ENCODE data around the gene KREMEN1. TPM values are rescaled to one million over a fixed set of nuclear protein-coding genes. Genes with fewer than 3 reads are reported as not detected.

Gene KREMEN1
- total RNA-seq, 1 experiment from 2014 or later, result 2.2 TPM

GRCh38 chr22:29195964-29196666 is 123.3 kb downstream of the KREMEN1 start:
- intact Hi-C loops (cut with micrococcal nuclease; ENCODE audit: unreplicated experiment), result no loop called here
- POLR2A ChIA-PET, result interaction anchor here (0.7 kb wide), 1 partner anchor 77 kb away, joined by 6 read pairs; no protein-coding TSS in a partner anchor

DNA sequence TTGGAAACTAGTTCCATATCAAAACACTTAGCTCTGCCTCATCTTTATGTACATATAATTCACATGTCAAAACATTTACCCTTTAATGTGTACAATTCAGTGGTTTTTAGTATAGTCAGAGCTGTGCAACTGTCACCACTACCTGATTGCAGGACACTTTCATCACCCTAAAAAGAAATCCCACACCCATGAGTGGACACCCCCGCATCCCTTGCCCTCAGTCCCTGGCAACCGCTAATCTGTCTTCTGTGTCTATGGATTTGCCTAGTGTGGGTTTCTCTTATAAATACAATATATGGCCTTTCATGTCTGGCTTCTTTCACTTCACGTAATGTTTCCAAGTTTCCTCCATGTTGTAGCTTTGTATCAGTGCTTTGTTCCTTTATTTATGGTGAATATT is 124.3 kb downstream of the KREMEN1 start:
- intact Hi-C loops (cut with micrococcal nuclease; ENCODE audit: unreplicated experiment) (no loop called here), in situ Hi-C loops (cut with HindIII; ENCODE audit: low pct_unique_long_range_greater_than_20kb, low sequenced_read_pairs) (no loop called here)
- TF ChIP-seq SIN3A (IDR thresholded peaks at IDR 0.05; ENCODE audit: borderline replicate concordance, insufficient read depth, low read depth, low read length) (no peak), TCF7L2 (IDR thresholded peaks at IDR 0.05; ENCODE audit: low read depth, low read length) (no peak)
- BruUV-seq (replicated peaks), result no TSS peak
- POLR2A ChIA-PET, result interaction anchor here (0.7 kb wide), 1 partner anchor 525 kb away, joined by 3 read pairs; no protein-coding TSS in a partner anchor
- H3K27me3 ChIP-seq (ENCODE audit: control insufficient read depth, insufficient read depth, low read length), result no peaks in the 10 kb centered on the region
- no peaks in the 10 kb centered on the region for H3K4me1 ChIP-seq (ENCODE audit: control insufficient read depth, insufficient read depth, low read length)
- ATAC-seq (no peak), DNase-seq (ENCODE audit: low read depth, low spot score) (no peak)
- CTCF ChIA-PET, result no interaction called here
- no peak overlapping the region for H3K4me3 ChIP-seq (ENCODE audit: low read depth in 2 of 2, low read length in 2 of 2)
- no peaks in the 10 kb centered on the region for H3K36me3 ChIP-seq (ENCODE audit: control insufficient read depth, insufficient read depth, low read length)
- H3K27ac ChIP-seq (ENCODE audit: low read length), result no peak overlapping the region
- H3K9me3 ChIP-seq (ENCODE audit: control insufficient read depth, insufficient read depth, low read depth, low read length), result no peaks in the 10 kb centered on the region

More at GRCh38 chr22:29195964-29196666, 123.3 kb downstream of the KREMEN1 start:
- no peak for TF ChIP-seq REST (IDR thresholded peaks at IDR 0.05; ENCODE audit: insufficient read depth in 1 of 2, low read depth in 2 of 2, low read length in 1 of 2)
- no peak for TF ChIP-seq CTCF (IDR thresholded peaks at IDR 0.05)
- no peak for TF ChIP-seq SIN3A (IDR thresholded peaks at IDR 0.05; ENCODE audit: borderline replicate concordance, insufficient read depth, low read depth, low read length)
- TF ChIP-seq TCF7L2 (IDR thresholded peaks at IDR 0.05; ENCODE audit: low read depth, low read length), result no peak
- no peak for TF ChIP-seq POLR2AphosphoS5 (IDR thresholded peaks at IDR 0.05; ENCODE audit: low read depth, low read length)
- no peaks in the 10 kb centered on the region for H3K36me3 ChIP-seq (ENCODE audit: control insufficient read depth, insufficient read depth, low read length)
- no peaks in the 10 kb centered on the region for H3K27me3 ChIP-seq (ENCODE audit: control insufficient read depth, insufficient read depth, low read length)
- H3K9me3 ChIP-seq (ENCODE audit: control insufficient read depth, insufficient read depth, low read depth, low read length), result no peaks in the 10 kb centered on the region
- H3K27ac ChIP-seq (ENCODE audit: low read length), result no peak overlapping the region
- in situ Hi-C loops (cut with HindIII; ENCODE audit: low pct_unique_long_range_greater_than_20kb, low sequenced_read_pairs), result no loop called here
- BruUV-seq (replicated peaks), result no TSS peak
- H3K4me1 ChIP-seq (ENCODE audit: control insufficient read depth, insufficient read depth, low read length), result no peaks in the 10 kb centered on the region
- no peak for DNase-seq (ENCODE audit: low read depth, low spot score)
- ATAC-seq, result no peak
- CTCF ChIA-PET, result no interaction called here
- no peak overlapping the region for H3K4me3 ChIP-seq (ENCODE audit: low read depth in 2 of 2, low read length in 2 of 2)

GRCh38 chr22:29198240-29198639 is 125.4 kb downstream of the KREMEN1 start:
- H3K9me3 ChIP-seq (ENCODE audit: control insufficient read depth, insufficient read depth, low read depth, low read length), result no peaks in the 10 kb centered on the region
- no peak for DNase-seq (ENCODE audit: low read depth, low spot score)
- intact Hi-C loops (cut with micrococcal nuclease; ENCODE audit: unreplicated experiment) (no loop called here), in situ Hi-C loops (cut with HindIII; ENCODE audit: low pct_unique_long_range_greater_than_20kb, low sequenced_read_pairs) (no loop called here)
- no peaks in the 10 kb centered on the region for H3K36me3 ChIP-seq (ENCODE audit: control insufficient read depth, insufficient read depth, low read length)
- H3K27me3 ChIP-seq (ENCODE audit: control insufficient read depth, insufficient read depth, low read length), result no peaks in the 10 kb centered on the region
- ATAC-seq, result no peak
- no peaks in the 10 kb centered on the region for H3K4me1 ChIP-seq (ENCODE audit: control insufficient read depth, insufficient read depth, low read length)
- POLR2A ChIA-PET, result no interaction called here
- no peak for TF ChIP-seq REST (IDR thresholded peaks at IDR 0.05; ENCODE audit: insufficient read depth in 1 of 2, low read depth in 2 of 2, low read length in 1 of 2)
- TF ChIP-seq CTCF (IDR thresholded peaks at IDR 0.05), result no peak
- no peak for TF ChIP-seq SIN3A (IDR thresholded peaks at IDR 0.05; ENCODE audit: borderline replicate concordance, insufficient read depth, low read depth, low read length)
- no peak for TF ChIP-seq POLR2AphosphoS5 (IDR thresholded peaks at IDR 0.05; ENCODE audit: low read depth, low read length)
- no peak for TF ChIP-seq TCF7L2 (IDR thresholded peaks at IDR 0.05; ENCODE audit: low read depth, low read length)
- H3K4me3 ChIP-seq (ENCODE audit: low read depth in 2 of 2, low read length in 2 of 2), result no peak overlapping the region
- H3K27ac ChIP-seq (ENCODE audit: low read length), result no peak overlapping the region
- CTCF ChIA-PET, result no interaction called here
- no TSS peak for BruUV-seq (replicated peaks)
